Sigmoid colon (tissue), 3 donors: Measurements from ENCODE around the gene CFAP97D2.
"Not testable (repeated sequence)": the region's sequence is repeated elsewhere in the genome, so short reads cannot be mapped to it uniquely, and the experiment has no call there.

Experiments used
- POLR2A ChIP-seq, 2 donors: fragments of 450-650 bp; IDR thresholded peaks; one replicate each; pipeline ENCODE4 v1.6.1; 2016; ENCODE audit warnings: antibody characterized with exemption in 2 of 2, mild to moderate bottlenecking in 2 of 2, moderate library complexity in 2 of 2
- TF ChIP-seq, protein P1 (sequence below), 4 experiments: fragments of 450-650 bp in 3 of 4; fragments of 200-600 bp in 1 of 4; IDR thresholded peaks; one replicate each; pipeline ENCODE4 v1.5.1; 2016 to 2019; ENCODE audit warnings: antibody characterized with exemption in 4 of 4, mild to moderate bottlenecking in 3 of 4, moderate library complexity in 2 of 4

GRCh38 chr13:114133126-114133525 lies 45.9 kb upstream of the CFAP97D2 start:
- TF ChIP-seq, protein P1, sequence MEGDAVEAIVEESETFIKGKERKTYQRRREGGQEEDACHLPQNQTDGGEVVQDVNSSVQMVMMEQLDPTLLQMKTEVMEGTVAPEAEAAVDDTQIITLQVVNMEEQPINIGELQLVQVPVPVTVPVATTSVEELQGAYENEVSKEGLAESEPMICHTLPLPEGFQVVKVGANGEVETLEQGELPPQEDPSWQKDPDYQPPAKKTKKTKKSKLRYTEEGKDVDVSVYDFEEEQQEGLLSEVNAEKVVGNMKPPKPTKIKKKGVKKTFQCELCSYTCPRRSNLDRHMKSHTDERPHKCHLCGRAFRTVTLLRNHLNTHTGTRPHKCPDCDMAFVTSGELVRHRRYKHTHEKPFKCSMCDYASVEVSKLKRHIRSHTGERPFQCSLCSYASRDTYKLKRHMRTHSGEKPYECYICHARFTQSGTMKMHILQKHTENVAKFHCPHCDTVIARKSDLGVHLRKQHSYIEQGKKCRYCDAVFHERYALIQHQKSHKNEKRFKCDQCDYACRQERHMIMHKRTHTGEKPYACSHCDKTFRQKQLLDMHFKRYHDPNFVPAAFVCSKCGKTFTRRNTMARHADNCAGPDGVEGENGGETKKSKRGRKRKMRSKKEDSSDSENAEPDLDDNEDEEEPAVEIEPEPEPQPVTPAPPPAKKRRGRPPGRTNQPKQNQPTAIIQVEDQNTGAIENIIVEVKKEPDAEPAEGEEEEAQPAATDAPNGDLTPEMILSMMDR (IDR thresholded peaks at IDR 0.05): not testable (repeated sequence)
- not testable (repeated sequence) for TF ChIP-seq POLR2A (IDR thresholded peaks at IDR 0.05)
